GM21723 (cell line): ENCODE data around the gene RASGRF2.

Source experiments
- ATAC-seq: cut with Tn5 transposase; IDR thresholded peaks from one replicate; pipeline ENCODE4 v1.9.1; 2021; ENCODE audit warnings: mild to moderate bottlenecking, moderate library complexity; ENCODE audit not compliant: unreplicated experiment

Gene RASGRF2

GRCh38 chr5:81066102-81066501 lies 105.9 kb downstream of the RASGRF2 start:
- no peak for ATAC-seq

GRCh38 chr5:81067406-81067805 lies 107.2 kb downstream of the RASGRF2 start:
- ATAC-seq = no peak

DNA sequence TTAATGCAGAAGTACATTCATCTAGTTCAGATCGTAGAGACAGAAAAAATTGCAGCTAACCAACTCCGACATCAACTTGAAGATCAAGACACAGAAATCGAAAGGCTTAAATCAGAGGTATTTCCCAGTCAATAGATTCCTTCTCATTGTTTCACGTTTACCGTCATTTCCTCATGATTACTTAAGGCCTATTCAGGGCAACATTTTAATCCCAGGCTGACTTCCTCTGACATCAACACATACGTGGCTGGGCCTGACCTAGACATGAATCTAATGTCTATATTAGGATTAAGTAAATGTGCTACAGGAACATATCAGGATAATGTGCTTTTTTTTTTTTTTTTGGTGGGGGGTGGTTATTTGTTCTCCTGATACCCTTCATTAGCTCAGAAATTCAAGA lies 107.9 kb downstream of the RASGRF2 start:
- ATAC-seq = no peak

DNA sequence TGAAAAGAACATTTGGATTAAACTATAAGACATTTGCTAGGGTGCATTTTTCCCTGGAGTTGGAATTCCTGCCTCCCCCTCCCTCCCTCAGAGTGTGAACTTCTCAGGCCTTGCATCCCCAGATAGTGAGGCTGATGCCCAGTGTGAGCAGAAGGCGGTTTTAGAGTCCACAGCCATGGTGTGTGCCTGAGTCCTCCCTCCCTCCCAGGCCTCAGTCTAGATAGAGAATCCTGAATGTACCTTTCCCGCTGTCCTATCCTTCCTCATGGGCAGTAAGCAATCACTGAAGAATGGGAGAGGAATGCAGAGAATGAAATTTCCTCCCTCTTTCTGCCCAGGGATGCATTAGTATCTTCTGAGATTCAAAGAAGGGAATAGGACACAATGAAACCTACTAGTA lies 108.5 kb downstream of the RASGRF2 start:
- ATAC-seq = no peak

DNA sequence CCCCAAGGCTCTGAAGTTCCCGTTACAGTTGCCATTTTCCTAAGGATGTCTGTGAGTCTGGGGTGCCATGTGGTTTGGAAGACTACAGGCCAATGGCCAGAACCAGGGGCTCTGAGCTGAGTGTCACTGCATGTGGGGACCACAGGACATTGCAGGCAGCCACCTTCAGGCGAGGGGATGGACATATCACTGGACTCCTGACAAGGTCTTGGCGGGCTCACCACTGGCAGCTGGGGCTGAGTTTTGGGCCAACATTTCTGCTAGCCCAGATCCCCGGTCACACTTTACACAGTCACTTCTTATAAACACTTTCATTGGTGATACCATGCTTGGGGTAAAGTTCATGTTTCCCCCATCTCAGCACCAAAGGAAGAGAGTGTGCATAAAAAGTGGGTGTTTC lies 109.8 kb downstream of the RASGRF2 start:
- no peak for ATAC-seq

DNA sequence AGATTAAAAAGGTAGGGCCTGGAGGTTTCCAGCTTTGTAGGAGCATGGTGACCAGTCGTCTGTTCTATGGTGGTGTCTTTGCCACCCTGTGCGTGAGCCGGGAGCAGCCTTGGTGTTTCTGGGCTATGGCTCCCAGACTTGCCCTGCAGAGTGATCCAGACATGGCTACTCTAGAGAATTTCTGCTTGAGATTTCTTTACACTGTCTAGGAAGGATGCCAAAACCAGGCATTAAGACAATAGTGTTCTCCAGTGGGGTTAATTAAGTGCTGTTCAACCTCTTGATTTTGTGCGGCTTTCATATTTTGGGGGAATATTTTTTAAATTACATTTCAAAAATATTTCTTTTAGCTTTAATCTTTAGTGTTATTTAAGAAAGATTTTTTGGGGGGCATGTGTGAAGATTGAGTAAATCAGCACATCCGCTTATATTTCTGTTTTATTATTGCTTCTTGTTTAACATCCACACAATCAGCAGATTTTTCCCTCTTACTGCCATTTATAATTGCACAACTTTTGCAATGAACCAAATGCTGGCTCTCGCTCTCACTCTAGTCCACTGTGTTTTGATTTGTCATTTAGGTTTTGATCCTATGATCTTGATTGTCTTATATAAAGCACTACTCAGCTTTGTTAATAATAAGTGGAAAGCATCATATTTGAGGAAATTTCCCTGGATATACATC lies 110.5 kb downstream of the RASGRF2 start:
- no peak for ATAC-seq

GRCh38 chr5:81075041-81075440 lies 114.9 kb downstream of the RASGRF2 start:
- no peak for ATAC-seq

DNA sequence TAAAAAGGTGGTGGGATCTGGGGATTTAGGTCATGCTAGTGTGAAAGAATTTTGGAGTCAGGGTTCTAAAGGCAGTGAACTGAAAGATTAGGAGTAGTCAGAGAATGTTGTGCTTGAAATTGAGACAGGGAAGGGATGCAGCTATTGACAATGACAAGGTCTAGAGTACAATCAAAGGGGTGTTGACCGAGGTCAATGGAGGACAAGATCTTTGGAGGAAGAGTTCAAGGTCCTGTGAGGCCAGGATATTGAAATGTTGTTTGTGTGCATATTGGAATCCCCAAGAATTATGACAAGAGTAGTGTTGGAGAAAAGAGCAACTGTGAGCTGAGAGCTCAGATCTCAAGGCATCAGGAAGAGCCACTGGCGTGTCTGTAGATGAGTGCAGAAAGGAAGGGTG lies 116.9 kb downstream of the RASGRF2 start:
- no peak for ATAC-seq

DNA sequence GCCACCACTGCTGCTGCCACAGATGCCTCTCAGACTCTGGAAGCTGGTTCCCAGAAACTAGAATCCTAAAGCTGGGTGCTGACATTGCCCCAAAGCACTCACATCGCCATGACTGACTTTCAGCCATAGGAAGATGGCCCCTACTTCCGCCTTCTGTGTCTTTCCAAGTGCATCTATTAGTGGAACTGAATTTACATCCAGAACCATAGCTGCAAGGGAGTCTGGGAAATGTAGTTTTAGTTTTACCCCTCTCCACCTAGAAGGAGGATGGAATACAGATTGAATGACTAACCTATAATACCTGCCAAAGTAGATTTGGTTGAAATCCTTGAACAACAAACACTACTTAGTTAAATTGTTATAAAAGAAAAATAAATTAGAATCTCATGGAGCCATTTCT lies 118.8 kb downstream of the RASGRF2 start:
- no peak for ATAC-seq

DNA sequence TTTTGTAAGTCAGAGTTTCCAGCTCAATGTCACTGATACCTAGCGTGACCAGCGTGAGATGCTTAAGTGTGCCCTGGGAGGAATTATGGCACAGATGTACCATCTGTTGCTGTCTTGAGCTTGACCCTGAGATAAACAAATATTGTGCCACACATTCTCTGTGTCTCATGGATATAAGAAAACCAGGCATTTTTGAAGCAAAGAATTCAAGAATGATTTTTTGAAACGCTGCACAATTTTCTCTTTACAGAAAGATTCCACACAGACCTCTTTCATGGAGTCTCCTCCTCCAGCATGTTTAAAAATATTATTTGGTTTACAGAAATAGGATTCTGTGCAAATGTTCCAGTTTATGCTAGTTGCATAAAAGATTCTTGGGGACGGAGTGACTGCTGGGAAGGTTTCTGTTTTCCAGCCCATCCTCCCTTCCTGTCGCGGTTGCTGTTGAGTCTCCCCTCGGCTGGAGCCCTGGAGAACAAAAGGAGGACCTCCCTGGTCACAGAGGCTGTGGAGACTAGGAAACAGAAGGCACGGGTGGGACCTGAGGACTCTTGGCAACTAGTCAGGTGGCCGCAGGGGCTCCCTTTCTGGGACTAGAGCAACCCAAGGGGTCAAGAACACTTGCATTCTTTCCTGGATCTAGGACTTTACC lies 120.8 kb downstream of the RASGRF2 start:
- ATAC-seq = no peak

DNA sequence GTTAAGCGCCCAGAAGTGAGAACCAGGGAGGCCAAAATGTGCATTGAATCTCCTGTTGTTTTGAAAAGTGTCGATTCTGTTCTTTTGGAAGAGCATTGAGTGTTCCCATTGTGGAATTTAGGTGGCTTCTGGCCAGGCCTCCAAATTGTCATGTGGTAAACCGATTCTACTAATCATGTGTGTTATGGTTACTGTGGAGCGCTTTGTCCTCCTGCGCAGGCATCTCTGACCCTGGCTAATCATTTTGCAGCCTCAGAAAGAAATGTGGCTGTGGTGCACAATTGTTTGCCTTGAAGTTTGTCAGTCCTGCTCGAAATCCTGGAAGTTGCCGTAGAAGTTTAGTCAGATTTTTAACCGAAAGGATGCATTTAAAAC lies 121.3 kb downstream of the RASGRF2 start:
- no peak for ATAC-seq

DNA sequence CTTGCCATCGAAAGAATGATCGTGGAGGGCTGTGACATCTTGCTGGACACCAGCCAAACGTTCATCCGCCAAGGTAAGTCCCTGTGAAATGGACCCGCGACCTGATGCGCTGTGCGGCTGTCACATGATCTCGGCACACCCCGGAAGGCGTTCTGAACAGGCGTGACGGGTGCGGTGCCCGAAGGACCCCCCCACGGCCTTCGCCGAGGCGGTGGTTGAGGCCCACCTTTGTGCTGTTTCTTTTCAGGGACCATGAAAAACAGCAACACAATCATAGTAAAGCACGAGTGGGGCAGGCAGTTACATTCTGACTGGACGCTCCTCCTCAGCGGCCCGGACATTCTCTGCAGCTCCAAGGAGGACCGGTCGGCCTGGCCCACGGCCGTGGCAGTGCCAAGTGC lies 126.7 kb downstream of the RASGRF2 start:
- ATAC-seq = no peak

DNA sequence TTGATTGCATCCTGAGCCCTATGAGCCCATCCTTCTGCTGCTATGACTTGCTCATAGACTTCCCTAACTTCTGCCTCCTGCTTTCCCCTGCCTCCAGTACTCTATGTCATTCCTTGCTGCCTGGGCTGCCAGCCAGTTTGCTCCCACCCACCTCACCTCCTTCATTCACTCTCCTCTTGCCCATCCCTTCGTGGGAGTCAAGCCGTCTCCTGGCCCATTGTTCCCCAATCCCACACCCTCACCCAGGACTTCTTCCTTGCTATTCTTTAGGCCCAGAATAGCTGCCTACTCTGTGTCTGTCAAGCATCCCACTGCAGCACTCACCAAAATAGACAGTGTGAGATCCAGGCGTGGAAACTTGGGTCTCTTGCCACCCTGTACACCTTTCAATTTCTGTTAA lies 131.0 kb downstream of the RASGRF2 start:
- no peak for ATAC-seq

- ATAC-seq = no peak
These were observed 133.5 kb downstream of the RASGRF2 start for GRCh38 chr5:81093536-81094196.

DNA sequence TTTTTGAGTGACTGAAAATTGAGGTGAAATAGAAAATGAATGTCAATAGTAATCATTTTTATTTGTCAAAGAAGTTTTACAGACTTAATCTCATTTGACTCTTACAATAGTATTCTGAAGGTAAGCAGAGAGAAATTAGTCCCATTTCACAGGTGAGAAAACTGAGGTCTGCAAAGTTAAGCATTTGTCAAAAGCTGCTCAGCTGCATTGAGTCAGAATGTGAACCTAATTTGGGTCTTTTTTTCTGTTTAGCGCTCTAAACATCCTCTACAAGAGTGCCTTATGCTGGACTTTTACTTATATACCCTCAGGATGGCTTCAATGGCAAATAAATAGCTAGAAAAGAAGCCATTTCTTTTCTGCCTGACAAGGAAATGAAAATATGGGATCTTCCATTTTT lies 135.7 kb downstream of the RASGRF2 start:
- ATAC-seq = no peak

DNA sequence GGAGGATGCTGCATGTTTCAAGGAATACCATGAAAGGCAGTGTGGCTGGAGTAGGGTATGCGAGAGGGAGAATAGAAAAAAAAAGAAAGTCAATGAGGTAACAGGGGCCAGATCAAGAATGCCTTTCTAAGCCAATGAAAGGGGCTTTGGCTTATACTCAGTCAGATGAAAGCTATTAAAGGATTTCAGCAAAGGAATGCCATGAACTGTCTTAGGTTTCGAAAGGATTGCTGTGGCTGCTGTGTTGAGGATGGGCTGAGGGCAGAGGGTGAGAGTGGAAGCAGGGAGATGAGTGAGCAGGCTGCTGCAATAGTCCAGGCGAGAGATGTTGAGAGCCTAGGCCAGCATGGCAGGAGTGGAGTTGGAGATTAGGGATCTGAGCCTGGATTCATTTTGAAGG lies 137.6 kb downstream of the RASGRF2 start:
- ATAC-seq = no peak

GRCh38 chr5:81105261-81105877 lies 145.2 kb downstream of the RASGRF2 start:
- no peak for ATAC-seq

GRCh38 chr5:81115261-81115660 lies 155.1 kb downstream of the RASGRF2 start:
- ATAC-seq = no peak

DNA sequence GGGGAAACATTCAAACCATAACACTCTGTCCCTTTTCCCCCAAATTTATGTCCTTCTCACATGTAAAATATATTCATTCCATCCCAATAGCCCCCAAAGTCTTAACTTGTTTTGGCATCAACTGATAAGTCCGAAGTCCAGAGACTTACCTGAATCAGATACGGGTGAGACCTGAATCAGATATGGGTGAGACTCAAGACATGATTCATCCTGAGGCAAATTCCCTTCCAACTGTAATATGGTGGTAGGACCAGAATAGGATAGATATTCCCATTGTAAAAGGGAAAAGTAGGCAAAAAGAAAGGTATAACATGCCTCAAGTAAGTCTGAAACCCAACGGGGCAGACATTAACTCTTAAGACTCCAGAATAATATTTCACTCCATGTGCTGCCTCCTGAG lies 157.4 kb downstream of the RASGRF2 start:
- no peak for ATAC-seq

GRCh38 chr5:81121273-81121672 lies 161.1 kb downstream of the RASGRF2 start:
- ATAC-seq = no peak

DNA sequence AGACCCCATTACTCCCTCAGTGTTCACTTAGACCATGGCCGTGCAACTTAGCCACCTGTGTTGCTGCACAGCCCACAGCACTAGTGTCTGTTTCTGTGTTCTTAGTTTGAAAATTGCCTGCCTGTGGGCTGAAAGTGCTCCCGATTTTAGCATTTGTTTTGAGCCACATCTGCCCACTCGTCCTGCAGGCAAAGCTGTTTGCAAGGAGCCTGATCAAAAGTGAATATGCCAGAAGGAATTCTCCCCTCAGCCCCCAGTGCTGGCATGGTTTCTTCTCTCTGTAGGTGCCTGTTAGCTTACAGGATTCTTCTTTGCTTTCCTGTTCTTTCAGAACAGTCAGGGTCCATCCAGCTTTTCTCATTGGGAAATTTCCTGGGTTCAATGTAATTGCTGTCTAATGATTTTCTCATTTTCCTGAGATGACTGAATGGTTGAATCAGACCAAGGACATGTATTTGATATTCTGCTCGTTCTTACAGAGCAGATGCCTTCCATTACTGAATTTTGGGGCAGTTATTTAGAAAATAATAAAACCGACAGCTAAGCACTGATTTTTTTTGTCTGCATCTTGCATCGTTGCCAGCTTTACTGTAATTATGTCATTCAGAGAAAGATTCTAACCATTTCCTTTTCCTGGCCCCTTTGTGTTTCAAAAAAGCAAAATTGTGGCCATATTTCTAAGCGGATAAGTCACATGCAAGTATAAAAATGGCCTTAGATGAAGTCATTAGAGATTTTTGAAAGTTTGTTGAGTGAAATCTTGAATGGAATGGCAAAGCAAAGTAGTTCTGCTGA lies 161.9 kb downstream of the RASGRF2 start:
- no peak for ATAC-seq
